Limb (tissue), 2 donors: ENCODE measurements around the gene COPG2.
"Not testable (repeated sequence)": the region's sequence is repeated elsewhere in the genome, so short reads cannot be mapped to it uniquely, and the experiment has no call there.

ENCODE experiments used
- DNase-seq, 2 donors: peaks; one replicate each; pipeline ENCODE4 v3.0.0-alpha.2; 2016; ENCODE audit errors: extremely low spot score in 2 of 2

Gene COPG2, protein sequence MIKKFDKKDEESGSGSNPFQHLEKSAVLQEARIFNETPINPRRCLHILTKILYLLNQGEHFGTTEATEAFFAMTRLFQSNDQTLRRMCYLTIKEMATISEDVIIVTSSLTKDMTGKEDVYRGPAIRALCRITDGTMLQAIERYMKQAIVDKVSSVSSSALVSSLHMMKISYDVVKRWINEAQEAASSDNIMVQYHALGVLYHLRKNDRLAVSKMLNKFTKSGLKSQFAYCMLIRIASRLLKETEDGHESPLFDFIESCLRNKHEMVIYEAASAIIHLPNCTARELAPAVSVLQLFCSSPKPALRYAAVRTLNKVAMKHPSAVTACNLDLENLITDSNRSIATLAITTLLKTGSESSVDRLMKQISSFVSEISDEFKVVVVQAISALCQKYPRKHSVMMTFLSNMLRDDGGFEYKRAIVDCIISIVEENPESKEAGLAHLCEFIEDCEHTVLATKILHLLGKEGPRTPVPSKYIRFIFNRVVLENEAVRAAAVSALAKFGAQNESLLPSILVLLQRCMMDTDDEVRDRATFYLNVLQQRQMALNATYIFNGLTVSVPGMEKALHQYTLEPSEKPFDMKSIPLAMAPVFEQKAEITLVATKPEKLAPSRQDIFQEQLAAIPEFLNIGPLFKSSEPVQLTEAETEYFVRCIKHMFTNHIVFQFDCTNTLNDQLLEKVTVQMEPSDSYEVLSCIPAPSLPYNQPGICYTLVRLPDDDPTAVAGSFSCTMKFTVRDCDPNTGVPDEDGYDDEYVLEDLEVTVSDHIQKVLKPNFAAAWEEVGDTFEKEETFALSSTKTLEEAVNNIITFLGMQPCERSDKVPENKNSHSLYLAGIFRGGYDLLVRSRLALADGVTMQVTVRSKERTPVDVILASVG

DNA sequence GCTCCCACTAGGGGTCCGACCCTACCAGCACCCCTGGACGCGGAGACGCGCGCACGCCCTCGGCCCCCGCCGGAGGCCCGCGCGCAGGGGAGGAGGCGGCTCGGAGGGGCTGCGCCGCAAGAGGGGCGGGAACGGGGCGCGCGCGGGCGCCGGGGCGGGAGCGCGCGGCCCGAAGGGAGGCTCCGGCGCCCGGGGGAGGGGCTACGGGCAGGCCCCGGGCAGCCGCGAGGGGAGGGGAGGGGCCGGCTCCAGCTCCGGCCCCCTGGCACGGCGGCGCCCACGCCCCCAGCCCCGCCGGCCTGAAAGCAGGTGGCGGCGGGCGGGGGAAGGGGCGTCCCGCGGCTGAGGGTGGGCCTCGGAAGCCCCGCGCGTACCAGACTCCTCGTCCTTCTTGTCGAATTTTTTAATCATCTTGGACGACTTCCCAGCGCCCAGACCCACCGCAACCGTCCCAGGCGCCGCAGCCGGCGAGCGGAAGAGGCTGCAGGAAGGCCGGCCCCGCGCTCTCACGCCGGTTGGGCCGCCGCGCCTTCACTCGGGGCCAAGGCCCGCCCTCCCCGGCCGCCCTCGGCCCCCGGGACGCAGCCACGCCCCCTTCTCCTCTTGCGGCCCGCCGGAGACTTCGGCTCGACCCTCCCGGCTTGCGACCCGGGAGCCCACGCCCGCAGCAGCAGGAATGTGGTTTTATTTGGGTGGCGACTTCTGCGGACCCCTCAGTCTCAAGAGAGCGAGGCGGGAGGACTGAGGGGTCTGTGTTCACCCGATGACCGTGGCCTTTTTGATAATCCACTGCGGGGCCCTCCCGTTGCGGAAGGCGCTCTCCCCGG, at the start of gene COPG2:
TSS of gene COPG2 (minus strand) at position 491 of the 827 bp plus-strand sequence. CDS start at position 411, 80 bp downstream.
- DNase-seq: peak; percentile 90 to 94

DNA sequence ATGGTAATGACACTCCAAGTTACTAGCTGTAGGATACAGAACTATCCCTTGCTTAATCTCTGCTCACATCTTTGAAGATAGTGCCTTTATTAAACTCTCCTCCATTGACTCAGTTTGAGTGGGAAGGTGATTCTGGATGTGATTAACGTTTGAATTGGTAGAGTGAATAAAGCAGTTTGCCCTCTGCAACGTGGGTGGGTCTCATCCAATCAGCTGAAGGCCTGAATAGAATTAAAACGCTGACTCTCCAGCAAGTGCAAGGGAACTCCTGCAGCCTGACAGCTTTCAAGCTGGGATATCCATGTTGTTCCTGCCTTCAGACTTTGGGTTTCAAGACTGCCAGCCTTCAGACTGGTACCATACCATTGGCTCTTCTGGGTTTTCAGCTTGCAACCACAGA, 43.9 kb upstream of the COPG2 start:
- no peak for DNase-seq

- DNase-seq: no peak
Observed at GRCh38 chr7:130708766-130709165, 40.2 kb upstream of the COPG2 start.

GRCh38 chr7:130708001-130708400, 39.5 kb upstream of the COPG2 start:
- no peak for DNase-seq

GRCh38 chr7:130703851-130704250, 35.3 kb upstream of the COPG2 start:
- DNase-seq: no peak

DNA sequence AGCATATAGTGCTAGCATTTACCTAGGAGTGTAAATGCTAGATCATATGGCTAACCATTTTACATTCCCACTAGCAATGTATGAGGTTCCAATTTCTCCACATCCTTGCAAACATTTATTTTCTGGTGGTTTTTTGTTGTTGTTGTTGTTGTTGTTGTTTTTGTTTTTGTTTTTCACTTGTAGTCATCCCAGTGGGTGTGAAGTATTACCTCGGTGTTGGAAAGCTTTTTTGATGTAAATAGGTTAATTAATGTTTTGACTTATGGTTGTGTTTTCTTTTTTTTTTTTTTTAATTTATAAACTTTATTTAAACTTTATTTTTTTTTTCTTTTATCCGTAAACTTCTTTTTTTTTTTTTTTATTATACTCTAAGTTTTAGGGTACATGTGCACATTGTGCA, 33.1 kb upstream of the COPG2 start:
- DNase-seq: no peak

- no peak for DNase-seq
Observed at GRCh38 chr7:130700760-130701159, 32.2 kb upstream of the COPG2 start.

- DNase-seq: no peak
Observed at GRCh38 chr7:130699686-130700085, 31.1 kb upstream of the COPG2 start.

DNA sequence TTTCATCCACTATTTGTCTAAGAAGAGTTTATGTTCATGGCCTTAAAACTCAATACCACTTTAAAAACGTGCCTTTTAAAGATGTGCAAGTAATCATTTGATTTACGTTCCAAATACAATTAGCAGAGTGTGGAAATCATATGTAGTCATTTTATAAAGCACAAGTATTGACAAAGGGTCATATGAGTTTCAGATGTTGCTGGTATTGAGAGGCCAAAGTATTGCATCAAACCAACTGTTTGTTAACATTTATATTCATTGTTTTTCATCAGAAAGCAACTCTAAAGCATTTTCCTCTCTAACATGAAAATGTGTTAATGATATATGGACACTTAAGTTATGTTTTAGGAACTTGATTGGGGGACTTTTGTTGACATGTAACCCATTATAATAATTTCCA, 29.3 kb upstream of the COPG2 start:
- no peak for DNase-seq

DNA sequence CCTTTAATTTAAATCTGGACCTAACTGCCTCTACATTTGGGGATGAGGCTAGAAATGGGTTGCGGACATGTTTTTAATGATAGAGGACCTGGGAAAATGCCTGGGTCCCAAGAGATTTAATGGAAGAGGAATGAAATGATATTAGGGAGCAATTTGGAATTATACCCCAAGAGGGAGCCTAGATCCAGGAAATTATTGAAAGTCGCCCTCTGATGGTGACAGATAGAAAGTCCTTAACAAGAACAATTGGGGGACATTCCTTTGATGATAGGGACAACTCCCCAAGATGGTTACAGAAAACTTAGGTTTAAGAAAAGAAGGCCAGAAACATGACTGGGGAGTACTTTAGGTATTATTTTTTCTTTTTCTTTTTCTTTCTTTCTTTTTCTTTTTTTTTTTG, 27.3 kb upstream of the COPG2 start:
- no peak for DNase-seq

- not testable (repeated sequence) for DNase-seq
Observed at GRCh38 chr7:130692396-130692795, 23.8 kb upstream of the COPG2 start.

DNA sequence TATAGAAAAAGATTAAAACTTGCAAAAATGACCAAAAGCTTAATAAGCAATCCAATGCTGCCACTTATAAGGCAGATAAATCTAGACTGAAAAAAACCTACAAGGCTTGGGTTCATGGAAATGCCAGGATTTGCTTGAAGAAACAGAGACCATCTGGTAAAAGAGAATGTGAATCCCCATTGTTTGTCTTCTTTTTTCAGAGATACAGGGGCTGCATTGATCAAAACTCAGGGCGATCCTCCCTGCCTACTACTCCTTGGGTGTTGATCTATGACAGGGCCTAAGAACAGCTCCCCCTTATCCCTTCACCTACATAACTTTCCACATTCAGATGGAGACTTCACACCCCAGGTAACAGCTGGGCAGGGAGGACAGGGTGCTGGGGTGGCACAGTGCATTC, 21.1 kb upstream of the COPG2 start:
- DNase-seq: no peak

DNA sequence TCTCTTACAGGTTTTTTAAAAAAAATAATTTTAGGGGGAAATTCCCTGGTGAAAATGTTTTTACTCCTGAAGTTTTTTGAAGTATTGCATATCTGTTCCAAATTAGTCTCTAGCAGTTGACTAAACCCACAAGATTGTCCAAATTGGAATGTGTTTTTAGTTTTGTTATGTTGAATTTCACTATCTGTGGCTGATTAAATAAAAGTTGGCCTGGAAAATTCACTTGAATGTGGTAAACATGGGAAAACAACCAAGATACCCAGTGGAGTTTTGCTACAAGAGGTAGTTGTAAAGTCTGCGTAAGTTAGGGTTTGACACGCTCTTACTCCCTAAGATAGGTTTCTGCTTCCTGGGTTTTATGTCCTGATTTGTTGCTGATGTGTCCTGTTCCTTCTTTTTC, 14.5 kb upstream of the COPG2 start:
- no peak for DNase-seq

DNA sequence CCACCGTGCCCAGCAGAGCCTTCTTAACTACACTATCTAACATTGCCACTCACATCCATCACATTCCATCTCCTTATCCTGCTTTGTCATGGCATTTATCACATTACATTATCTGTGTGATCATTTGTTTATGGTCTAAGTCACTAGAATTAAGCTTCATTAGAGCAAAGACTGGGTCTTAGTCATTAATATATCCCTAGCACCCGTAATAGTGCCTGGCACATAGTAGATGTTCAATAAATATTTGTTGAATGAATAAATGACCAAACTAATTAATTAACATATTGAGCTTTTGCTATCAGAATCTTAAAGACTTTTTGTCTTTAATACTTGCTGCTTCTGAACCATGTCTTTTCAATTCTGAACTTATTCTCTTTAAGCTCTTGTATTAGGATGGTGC, 5.9 kb upstream of the COPG2 start:
- DNase-seq: no peak

DNA sequence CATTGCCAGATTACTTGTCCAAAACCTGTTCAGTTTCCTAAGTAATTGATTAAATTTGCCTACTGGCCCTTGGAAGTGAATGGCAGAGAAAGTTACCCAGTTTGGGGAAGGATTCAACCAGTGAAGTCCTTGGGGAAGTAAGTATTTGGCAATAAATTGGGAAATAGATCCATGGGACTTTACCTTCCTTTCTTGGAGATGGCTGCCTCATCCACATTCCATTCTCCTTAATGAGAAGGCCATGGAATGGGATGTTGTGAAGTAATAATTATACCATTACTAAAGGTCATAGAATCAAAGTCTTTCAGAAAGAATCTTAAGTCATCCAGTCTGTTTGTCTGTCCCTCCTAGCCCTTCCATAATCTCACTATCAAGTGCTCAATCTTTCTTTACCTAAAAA, 4.5 kb upstream of the COPG2 start:
- no peak for DNase-seq

GRCh38 chr7:130672146-130672545, 3.6 kb upstream of the COPG2 start:
- no peak for DNase-seq

- DNase-seq: no peak
Observed at GRCh38 chr7:130669085-130669700, 645 bp upstream of the COPG2 start.

GRCh38 chr7:130667593-130668257, 823 bp downstream of the COPG2 start:
- peak in 1 of 2 donors; percentile 13 for DNase-seq

GRCh38 chr7:130662426-130662825, 6.1 kb downstream of the COPG2 start:
- no peak for DNase-seq

DNA sequence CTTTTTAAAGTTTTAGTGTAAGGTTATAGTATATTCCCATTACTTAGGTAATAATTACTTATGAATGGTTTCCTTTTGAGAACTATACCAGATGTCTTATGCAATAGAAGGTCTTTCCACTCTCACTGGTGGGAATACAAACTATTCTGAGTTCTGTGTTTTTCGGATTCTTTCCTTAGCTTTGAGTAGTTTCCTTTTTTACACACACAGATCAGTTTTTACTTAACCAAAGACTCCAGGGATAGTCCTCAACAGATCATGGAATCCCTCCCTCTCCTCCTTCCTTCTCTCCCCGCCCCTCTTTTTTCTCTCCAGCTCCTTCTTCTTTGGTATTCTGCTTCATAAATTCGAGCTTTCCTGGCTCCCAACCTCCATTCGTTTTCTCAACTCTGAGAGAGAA, 13.3 kb downstream of the COPG2 start:
- peak in 1 of 2 donors; percentile 37 for DNase-seq

GRCh38 chr7:130654850-130655249, 13.7 kb downstream of the COPG2 start:
- no peak for DNase-seq
